H1 (cell line): ENCODE measurements around the gene ADAMTS17. TPM values are rescaled to one million over a fixed set of nuclear protein-coding genes. Genes with fewer than 3 reads are reported as not detected.

ENCODE experiments used
- RAD21 ChIP-seq, 2 experiments: IDR thresholded peaks in 1 of 2; conservative IDR thresholded peaks in 1 of 2; 2 replicates each; pipeline ENCODE4 v1.6.1; 2011; ENCODE audit warnings: low read depth in 2 of 2, low read length in 2 of 2, improper control_type of control experiment in 1 of 2, inconsistent platforms in 1 of 2, mild to moderate bottlenecking in 1 of 2, moderate library complexity in 1 of 2
- SIX5 ChIP-seq: IDR thresholded peaks from 2 replicates; pipeline ENCODE4 v1.6.1; 2011; ENCODE audit warnings: mild to moderate bottlenecking, low read depth, low read length
- ZNF274 ChIP-seq: IDR thresholded peaks from 2 replicates; pipeline ENCODE4 v1.7.0; 2012; ENCODE audit warnings: low read length, borderline replicate concordance; ENCODE audit errors: extremely low read depth
- polyA plus RNA-seq, 7 experiments: library from polyadenylated mRNA; depleted of rRNA in 3 of 7; stranded (reverse) in 5 of 7; unstranded in 2 of 7; fragments of >200 nt in 5 of 7; fragments of 200-250 nt in 2 of 7; gene quantifications; 1 replicate in 5 of 7; 2 replicates in 1 of 7; 4 replicates in 1 of 7; pipeline versions ENCODE4 v1.2.1 to v1.2.3, GENCODE V29; 2011 to 2013; ENCODE audit warnings: missing spikeins in 2 of 7, mixed read lengths in 2 of 7
- total RNA-seq: library from RNA; stranded (reverse); fragmentation: NEBNext Ultra II Directional; extraction: Animal tissue kit (Norgen Biotek cat#: 25700); gene quantifications from 2 replicates; pipeline ENCODE4 v1.2.1, GENCODE V29; 2021

The ADAMTS17 gene
- total and polyA plus RNA-seq, 2 of the 8 experiments (the other 6 are each of a cell fraction or from before 2014, with no cell fraction given) = 0.51 to 1.7 TPM

DNA sequence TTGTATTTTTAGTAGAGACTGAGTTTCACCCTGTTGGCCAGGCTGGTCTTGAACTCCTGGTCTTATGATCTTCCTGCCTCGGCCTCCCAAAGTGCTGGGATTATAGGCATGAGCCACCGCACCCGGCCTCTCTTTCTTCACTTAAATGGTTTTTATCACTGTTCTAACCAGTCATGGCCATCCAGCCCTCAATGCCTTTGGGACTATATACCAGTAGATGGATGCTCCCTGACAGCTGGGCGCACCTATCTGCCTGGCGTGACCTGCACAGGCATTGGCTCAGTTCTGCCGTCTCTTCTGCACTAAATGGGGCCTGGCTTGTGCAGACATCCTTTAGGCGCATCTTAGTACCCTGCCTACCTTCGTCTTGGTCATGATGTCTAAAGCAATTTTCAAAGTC, 233.4 kb downstream of the ADAMTS17 start (continued):
- TF ChIP-seq RAD21 (IDR thresholded peaks at IDR 0.05 in 1 of 2, conservative IDR thresholded peaks at IDR 0.05 in 1 of 2; ENCODE audit: low read depth in 2 of 2, low read length in 2 of 2) (no peak), ZNF274 (no peak), SIX5 (no peak)
